Peyer's patch (tissue), 4 donors: ENCODE results near the gene LRRC28.

Source experiments
- CTCF ChIP-seq, 6 experiments: fragments of 450-650 bp in 4 of 6; fragments of 200-600 bp in 2 of 6; sonication (generic) in 1 of 6; IDR thresholded peaks; one replicate each; pipeline ENCODE4 v1.5.1; 2017 to 2019; ENCODE audit warnings: antibody characterized with exemption in 6 of 6, mild to moderate bottlenecking in 3 of 6, moderate library complexity in 1 of 6
- POLR2A ChIP-seq, 2 donors: fragments of 450-650 bp; IDR thresholded peaks; one replicate each; pipeline ENCODE4 v1.5.1; 2017; ENCODE audit warnings: antibody characterized with exemption in 2 of 2, mild to moderate bottlenecking in 2 of 2, moderate library complexity in 2 of 2

DNA sequence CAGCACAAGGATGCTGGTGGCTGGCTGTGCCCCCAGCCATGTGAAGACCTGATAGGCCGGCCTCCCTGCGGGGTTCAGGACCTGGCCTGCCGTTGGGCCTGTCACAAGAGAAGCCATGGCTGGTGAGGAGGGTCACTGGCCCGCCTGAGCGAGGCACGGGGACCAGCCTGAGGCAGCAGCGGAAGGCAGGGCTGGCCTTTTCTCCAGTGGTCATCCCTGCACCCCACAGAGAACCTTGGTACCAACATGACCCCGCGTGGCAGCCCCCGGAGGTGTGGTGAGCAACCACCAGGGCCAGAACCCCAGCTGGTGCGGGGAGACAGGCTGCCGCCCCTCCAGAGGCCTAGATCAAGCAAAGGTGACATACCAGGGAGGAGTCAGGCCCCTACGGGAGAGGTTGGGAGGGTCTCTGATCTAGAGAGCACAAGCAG lies 180.4 kb downstream of the LRRC28 start:
- TF ChIP-seq CTCF (IDR thresholded peaks at IDR 0.05) (no peak), POLR2A (IDR thresholded peaks at IDR 0.05) (no peak)
